D341Med (cell line): ENCODE measurements around the gene OR1F1.
"Not testable (repeated sequence)": the region's sequence is repeated elsewhere in the genome, so short reads cannot be mapped to it uniquely, and the experiment has no call there.

Experiments used
- DNase-seq: peaks from one replicate; pipeline ENCODE4 v3.0.0; 2012; ENCODE audit warnings: low spot score

OR1F1 gene

DNA sequence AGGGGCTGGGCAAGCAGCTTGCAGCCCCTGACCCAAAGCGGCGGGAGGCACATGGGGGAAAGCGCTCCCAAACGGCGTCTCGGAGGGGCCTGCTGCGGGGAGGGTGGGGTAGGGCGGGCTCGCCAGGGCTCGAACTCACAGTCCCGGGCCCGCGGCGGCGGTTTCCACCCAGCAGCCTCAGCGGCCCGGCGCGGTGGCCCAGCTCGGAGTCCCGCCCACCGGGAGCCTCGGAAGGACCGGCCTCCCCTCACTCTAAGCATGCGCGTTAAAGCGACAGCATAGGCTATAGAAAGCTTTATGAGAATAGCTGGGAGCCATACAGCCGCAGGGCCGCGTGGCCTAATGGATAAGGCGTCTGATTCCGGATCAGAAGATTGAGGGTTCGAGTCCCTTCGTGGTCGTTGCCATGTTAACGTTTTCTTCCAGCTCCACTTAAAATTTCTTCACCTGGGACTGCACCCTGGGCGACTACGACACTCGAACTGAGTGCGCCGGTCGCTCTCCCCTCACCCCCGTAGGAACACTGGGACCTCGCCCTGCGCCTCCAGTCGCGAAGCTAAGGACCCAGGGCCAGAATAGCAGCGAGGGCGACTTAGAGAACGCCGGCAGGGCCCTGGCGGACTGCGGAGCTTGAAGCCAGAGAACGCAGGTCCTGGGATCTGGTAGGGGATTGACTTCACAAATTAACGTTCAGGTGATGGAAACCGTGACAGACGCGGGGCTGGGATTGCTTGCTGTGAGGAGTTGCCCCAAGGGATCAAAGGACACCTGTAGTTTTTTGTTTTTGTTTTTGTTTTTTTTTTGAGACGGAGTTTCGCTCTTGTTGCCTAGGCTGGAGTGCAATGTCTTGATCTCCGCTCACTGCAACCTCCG is 37.4 kb upstream of the OR1F1 start:
- DNase-seq = peak; percentile 96

DNA sequence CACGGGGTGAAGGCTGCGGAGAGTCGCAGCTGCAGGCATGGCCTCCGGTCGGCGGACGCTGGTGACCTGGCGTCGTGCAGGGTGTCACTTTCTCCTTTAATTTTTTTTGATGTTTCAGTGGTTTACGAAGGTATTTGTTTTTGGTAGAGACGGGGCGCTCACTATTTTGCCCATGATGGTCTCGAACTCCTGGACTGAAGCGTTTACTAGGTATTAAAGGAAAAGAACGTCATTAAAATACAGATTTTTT is 36.1 kb upstream of the OR1F1 start:
- peak; percentile 40 for DNase-seq

- DNase-seq = peak; percentile 77
Measured at GRCh38 chr16:3152277-3152990, 35.6 kb upstream of the OR1F1 start.

DNA sequence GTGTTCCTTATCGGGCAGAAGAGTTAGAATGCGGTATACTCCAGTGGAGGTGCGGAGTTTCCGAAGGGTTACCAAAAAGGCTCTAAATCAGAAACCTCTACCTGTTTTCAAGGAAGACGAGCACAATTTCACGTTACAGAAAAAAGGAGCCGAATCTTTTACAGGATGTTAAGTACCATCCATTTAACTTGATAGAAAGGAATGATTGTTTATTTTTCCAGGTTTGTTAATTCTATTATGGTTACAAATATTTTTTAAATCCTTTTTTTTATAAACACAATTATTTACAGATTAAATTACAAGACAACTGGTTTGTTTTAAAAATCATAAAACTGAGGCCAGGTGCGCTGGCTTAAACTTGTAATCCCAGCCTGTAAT is 35.0 kb upstream of the OR1F1 start:
- DNase-seq = no peak

DNA sequence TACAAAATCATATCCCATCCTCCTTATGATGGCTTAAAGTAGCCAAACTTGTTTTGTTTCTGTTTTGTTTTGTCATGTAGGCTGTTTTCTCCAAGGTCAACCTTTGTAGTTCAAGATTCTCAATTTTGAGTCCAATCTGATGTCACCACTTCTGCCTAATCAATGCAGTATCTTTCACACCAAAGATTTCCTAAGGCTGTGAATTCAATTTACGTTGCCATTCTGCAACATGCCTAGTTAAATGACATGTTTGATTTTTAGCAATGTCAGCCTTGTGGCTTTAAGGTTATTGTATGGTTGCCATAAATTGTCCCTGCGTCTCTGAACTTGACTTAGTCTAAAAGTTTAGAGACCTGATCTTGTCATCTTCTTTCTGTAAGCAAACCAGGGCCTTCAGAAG is 32.8 kb upstream of the OR1F1 start:
- no peak for DNase-seq

DNA sequence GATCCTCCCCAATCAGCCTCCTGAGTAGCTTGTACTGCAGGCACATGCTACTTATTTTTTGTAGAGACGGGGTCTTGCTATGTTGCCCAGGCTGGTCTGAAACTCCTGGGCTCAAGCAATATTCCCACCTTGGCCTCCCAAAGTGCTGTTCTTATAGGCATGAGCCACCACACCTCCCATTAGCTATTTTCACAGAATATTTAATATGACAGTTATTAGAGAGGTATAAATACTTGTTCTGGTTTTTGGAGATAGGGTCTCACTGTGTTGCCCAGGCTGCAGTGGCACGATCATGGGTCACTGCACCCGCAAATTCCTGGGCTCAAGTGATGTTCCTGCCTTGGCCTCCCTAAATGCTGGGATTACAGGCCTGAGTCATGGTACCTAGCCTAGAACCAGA is 32.0 kb upstream of the OR1F1 start:
- DNase-seq = no peak

DNA sequence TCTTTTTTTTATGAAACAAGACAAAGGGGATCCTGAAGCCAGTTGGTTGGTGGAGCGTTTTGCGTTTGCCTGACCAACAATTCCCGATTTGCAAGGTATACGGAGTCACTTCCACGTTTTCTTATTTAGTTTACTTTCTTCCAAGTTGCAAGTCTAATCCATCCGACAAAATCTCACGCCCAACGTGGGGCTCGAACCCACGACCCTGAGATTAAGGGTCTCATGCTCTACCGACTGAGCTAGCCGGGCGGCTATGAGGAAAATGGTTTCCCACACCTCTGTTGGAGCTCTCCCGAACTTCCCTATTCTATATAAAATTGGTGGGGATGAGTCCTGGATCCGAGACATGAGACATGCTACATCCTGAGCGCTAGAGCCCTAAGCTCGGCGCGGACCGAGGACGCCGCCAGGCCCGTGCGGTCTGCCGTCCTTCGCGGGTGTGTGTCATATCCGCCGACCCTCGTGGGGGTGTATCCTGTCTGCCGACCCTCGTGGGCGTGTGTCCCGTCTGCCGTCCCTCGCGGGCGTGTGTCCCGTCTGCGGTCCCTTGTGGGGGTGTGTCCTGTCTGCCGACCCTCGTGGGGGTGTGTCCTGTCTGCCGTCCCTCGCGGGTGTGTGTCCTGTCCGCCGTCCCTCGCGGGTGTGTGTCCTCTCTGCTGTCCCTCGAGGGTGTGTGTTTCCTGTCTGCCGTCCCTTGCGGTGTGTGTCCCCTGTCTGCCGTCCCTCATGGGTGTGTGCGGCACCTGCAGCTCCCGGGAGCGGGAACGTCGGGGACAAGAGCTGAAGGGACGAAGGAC is 30.6 kb upstream of the OR1F1 start:
- peak; percentile 55 for DNase-seq

- DNase-seq = no peak
Measured at GRCh38 chr16:3158026-3158509, 29.9 kb upstream of the OR1F1 start.

GRCh38 chr16:3158510-3159314 is 29.3 kb upstream of the OR1F1 start:
- DNase-seq = peak; percentile 89

DNA sequence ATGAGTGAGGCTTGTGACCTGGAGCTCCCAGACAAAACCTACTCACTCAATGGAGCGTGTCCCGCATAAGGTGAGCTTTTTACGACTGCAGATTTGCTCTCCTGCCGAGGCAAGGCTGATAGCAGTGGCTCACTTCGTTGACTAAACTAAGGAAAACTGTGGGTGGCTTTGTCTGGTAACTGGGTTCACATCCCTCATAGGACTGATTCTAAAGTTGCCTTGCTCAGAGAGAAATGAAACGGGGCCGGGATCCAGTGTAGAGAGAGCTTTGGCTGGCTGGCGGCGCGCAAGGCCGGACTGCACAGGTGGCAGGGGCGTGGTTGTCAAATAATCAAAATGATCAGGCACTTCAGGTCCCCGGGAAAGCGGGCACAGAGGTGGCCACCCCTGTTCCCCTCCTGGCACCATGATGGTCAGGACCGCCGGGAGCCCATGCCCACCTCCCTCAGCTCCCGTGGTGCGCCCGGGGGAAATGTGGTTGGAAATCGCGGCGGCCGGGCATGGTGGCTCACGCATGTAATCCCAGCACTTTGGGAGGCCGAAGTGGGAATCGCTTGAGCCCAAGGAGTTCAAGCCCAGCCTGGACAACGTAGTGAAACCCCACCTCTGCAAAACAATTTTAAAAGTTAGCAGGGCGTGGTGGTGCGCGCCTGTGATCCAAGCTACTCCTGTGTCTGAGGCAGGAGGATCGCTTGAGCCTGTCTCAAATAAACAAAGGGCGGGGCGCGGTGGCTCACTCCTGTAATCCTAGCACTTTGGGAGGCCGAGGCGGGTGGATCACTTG is 26.6 kb upstream of the OR1F1 start:
- DNase-seq = no peak

GRCh38 chr16:3164121-3164991 is 23.6 kb upstream of the OR1F1 start:
- DNase-seq = no peak

DNA sequence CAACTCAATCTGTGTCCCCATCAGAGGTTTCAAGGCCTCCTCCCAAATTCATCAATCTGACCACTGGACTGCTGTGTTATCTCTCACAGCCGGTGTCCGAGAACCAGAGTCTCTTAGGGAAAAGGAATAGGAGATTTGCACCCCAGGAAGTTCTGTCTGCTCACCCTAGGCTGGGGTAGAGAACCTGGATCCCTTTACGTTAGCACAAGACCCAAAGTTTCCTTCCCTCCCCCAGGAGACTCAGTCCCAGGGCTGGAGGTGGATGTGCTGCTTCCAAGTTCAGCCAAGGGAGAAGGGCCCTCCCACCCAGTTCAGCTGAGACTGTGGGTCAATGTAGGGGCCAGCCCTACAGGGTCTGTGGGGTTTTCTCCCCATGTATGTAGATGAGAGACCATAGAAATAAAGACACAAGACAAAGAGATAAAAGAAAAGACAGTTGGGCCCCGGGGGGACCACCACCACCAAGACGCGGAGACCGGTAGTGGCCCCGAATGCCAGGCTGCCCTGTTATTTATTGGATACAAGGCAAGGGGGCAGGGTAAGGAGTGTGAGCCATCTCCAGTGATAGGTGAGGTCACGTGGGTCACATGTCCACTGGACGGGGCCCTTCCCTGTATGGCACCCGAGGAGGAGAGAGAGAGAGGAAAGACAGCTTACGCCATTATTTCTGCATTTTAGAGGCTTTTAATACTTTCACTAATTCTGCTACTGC is 22.7 kb upstream of the OR1F1 start:
- DNase-seq = no peak

- DNase-seq = no peak
Measured at GRCh38 chr16:3166505-3166886, 21.5 kb upstream of the OR1F1 start.

GRCh38 chr16:3168729-3169128 is 19.3 kb upstream of the OR1F1 start:
- not testable (repeated sequence) for DNase-seq

- DNase-seq = no peak
Measured at GRCh38 chr16:3170440-3171180, 17.4 kb upstream of the OR1F1 start.

DNA sequence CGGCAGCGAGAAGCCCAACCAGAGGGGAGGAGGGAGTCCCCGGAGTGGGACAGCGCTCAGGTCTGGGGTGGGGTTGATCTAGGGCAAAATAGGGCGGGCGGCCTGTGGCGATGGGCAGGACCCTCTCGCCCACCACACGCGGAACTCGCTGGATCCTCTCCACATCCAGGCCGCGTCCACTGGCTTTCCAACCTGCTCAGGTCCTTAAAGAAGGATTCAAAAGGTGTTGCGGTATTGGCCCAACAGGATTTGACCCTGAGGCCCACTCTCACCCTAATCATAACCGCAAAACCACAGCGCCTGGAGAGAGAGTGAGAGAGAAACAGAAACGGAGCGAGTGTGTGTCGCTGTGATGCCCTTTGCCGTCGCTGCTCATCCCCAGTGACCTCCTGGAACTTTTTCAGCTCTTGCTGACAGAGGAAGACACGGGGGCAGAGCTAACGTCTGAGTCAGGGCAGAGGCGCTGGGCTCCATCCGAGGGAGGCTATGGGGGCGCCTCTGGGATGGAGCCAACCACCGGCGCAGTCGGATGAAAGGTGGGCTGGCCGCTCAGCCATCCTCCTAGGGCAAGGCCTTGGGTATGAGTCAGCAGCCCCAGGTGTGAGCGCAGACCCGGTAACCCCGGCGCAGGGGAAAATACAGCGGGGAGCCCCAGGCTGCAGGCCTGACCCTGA is 16.7 kb upstream of the OR1F1 start:
- no peak for DNase-seq

- no peak for DNase-seq
Measured at GRCh38 chr16:3171855-3172593, 16.0 kb upstream of the OR1F1 start.
